HG02571 (cell line): ENCODE results near the gene CALHM2.
"Not testable (repeated sequence)": the region's sequence is repeated elsewhere in the genome, so short reads cannot be mapped to it uniquely, and the experiment has no call there.

Experiments
- ATAC-seq: cut with Tn5 transposase; IDR thresholded peaks from one replicate; pipeline ENCODE4 v1.9.1; 2021; ENCODE audit warnings: mild to moderate bottlenecking, moderate library complexity; ENCODE audit not compliant: unreplicated experiment

CALHM2 gene

DNA sequence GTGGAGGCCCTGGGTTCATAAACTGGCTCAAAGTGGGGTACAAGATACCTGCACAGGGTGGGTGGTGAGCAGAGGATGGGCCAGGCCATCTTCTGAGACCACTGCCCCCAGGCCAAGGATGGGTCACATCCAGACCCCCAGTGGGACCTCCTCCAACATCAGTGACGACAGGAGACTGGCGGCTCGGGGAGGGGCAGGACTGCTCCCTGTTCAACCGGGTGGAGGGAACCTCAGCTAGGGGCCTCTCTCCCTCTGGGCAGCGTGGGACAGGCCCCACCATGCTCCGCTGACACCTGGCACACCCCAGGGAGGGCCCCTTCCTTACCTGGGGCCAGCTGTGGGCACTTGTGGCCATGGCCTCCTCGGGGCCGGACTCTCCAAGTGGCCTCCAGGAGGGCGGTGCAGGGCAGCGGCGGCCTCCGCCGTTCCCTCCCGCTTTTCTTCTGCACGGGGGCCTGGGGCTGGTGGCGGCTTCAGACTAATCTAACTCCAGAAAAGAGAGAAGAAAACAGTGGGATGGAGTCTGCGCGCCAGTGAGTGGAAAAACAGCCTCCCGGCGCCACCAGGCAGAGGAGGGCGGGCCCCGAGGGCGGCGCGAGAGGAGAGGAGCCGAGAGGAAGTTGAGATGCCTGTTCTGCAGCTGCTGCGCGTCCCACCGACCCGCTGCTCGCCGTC, at the start of gene CALHM2:
Gene CALHM2 (minus strand): TSS at position 540 of the 675 bp plus-strand sequence. CDS start 2,429 bp downstream, outside the sequence.
- peak; percentile 64 for ATAC-seq

DNA sequence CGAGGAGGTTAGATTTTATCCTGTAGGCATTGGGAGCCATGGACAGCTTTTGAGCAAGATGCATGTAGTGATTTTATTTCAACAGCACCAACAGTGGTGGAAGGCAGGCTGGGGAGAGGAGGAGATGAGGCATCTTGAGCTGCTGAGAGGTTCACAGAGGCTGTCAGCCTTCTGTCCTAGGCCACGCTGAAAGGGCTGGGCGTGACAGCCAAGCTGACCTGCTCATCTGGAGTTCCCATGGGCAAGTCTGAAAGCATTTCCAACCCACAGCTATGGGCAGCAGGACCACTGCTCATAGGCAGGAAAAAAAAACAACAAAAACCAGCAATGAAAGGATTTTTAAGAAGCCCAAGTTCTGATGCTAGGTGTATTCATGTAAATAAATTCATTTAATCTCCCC, 49.0 kb upstream of the CALHM2 start:
- ATAC-seq: no peak

DNA sequence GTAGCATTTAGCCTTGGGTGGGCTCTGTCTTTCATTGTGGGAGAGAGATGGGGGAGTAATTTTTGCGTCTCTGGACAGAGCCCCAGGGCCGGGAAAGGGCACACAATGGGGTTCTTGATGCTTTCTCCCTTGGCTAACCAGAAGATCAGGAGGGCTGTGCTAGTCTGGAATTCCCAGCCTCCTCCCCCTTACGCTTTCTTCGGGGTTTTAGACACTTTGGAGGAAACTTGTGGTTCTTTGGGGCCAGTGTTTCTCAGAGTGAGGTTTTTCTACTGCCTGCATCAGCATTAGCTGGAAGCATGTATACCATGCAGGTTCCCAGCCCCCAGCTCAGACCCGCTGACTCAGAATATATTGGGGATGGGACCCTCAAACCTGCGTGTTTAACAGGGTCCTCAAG, 48.3 kb upstream of the CALHM2 start:
- ATAC-seq: no peak

- ATAC-seq: no peak
These were observed 47.7 kb upstream of the CALHM2 start for GRCh38 chr10:103499881-103500280.

DNA sequence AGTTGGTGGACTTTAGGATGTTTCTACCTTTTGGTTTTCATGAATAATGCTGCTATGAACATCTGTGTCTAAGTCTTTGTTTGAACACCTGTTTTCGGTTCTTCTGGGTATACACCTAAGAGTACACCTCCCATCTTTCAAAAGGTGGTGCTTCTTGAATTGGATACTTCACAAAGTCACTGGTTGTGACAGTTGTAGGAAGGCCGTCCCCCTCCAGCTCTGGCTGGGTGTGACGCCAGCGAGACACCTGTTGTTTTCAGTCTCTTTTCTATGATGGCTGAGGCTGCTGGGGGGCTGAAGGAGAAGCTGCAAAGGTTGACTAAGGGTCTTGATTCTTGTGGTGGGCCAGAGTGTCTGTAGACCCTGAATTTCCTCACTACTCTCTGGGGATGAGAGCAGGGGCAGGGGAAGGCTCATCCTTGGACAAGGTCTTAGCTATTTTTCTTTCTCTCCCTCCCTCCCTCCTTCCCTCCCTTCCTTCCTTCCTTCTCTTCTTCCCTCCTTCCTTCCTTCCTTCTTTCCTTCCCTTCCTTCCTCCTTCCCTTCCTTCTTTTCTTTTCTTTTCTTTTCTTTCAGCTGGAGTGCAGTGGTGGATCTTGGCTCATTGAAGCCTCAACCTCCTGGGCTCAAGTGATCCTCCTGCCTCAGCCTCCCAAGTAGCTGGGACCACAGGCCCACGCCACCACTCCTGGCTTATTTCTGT, 46.9 kb upstream of the CALHM2 start:
- no peak for ATAC-seq

DNA sequence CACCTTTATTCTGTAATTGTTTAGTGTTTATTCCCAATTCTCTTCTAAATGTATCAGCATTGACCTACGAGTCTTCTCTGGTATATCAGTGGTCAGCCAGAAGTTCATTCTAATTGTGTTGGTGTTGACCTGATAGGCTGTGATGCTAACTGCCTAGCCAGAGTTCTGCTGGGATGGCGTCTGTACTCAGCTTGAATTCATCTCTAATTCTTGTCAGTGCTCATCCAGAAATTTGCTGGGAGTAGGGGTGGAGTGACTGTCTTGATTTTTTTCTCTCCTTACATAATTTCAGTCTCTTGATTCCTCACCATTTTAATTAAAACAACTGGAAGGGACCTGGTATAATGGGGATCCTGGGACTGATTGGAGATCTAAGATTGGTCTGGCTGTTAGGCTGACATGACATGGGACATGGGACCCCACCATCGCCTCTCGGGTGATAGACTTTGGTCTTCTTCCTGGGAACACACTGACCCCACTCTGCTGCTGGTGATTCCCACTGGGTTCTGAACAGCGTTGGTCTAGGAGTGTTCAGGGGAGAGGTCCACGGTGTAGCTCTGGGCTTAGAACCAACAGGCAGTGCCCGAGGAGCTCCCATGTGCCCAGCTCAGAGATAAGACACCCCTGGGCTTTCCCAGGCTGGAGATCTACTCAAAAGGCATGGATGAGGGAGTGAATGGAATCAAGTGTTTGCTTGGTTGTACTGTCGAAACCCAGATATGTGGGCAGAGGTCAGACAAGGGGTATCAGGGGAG, 45.2 kb upstream of the CALHM2 start:
- ATAC-seq: no peak

DNA sequence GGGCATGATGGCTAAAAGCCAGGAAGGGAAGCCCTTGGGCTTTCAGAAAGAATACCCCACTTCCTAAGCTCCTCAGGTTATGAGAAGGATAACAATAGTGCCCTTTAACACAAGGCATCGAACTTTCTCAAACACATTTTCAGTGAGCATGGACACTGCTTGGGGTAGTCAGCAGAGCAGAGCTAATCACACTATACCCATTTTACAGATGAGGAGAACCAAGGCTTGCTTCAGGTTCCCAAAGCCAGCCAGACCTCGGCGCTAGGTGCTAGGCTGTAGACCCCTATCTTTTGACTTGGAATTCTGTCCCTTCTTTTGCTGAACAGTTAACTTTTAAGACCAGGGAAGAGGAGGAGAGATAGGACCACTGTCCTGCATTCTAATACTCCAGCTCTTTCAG, 43.2 kb upstream of the CALHM2 start:
- ATAC-seq: no peak

DNA sequence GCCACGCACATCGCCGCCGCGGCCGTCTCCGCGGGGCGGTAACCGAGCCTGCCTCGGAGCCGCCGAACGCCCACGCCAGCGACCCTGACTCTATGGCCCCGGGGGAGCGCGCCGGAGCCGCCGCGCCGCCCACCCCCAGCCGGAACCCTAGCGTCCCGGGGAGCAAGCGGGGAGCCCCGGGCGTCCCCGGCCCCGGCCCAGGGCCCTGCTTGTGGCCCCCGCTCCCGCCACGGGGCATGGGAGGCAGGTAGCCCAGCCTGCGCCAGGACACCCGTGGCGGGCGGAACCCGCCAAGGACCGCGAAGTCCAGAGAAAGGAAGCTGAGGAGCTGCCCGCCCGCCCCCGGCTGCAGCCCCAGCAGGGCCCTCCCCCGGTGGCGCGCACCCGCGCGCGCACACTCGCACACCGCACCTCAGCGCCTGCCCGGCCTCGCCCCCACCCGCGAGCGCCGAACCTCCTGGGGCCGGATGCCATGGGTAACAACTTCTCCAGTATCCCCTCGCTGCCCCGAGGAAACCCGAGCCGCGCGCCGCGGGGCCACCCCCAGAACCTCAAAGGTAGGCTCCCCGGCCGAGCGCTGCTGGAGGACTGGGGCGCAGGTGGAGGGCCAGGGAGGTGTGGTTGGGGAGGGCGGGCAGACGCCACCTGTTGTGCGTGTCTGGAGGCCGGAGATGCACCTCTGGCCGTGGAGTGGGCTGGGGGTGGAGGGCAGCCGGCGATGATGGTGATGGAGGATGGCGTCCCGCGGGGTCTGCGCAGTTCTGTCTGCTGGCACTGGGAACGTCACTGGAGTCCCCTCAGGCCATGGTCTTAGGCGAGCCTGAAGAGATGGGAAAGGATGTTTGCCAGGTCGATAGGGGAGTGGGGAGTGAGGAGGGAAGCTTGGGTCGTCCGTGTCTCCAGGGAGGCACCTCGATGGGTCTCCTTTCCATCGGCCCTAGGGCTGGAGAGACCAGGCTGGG, 42.0 kb upstream of the CALHM2 start:
- ATAC-seq: no peak

GRCh38 chr10:103493362-103493915, 41.3 kb upstream of the CALHM2 start, which contains the start of gene NEURL1:
TSS of gene NEURL1 (plus strand) at chr10:103493705. CDS start at chr10:103494388, 683 bp downstream.
- ATAC-seq: no peak

DNA sequence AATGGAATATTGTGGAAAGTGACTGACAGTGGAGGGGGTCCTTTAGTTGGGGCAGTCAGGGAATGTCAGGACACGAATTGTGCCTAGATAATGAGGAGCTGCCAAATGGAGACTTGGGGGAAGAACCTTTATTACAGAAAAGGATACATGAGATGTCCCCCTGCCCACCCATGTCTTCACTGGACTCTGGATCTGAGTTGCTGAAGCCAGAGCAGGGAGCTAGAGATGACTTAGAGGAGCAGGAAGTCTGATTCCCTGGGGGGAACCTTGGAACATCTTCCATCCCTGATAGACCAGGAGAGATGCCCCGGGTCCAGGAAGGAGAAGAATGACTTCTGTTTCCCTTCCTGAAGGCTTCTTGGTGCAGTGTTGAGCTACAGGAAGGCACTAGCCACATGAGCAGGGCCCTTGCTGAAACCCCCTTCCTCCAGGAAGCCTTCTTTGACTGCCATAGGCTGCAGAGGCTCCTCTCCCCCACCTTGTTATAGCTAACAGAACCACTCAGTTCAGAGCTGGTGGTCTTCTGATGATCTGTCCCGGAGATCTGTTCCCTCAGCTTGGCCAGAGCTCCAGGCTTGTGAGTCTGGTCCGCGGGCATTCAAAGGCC, 40.6 kb upstream of the CALHM2 start:
- no peak for ATAC-seq

- no peak for ATAC-seq
These were observed 39.7 kb upstream of the CALHM2 start for GRCh38 chr10:103491729-103492364.

- ATAC-seq: no peak
These were observed 38.8 kb upstream of the CALHM2 start for GRCh38 chr10:103490986-103491314.

- ATAC-seq: no peak
These were observed 35.2 kb upstream of the CALHM2 start for GRCh38 chr10:103487410-103487708.

DNA sequence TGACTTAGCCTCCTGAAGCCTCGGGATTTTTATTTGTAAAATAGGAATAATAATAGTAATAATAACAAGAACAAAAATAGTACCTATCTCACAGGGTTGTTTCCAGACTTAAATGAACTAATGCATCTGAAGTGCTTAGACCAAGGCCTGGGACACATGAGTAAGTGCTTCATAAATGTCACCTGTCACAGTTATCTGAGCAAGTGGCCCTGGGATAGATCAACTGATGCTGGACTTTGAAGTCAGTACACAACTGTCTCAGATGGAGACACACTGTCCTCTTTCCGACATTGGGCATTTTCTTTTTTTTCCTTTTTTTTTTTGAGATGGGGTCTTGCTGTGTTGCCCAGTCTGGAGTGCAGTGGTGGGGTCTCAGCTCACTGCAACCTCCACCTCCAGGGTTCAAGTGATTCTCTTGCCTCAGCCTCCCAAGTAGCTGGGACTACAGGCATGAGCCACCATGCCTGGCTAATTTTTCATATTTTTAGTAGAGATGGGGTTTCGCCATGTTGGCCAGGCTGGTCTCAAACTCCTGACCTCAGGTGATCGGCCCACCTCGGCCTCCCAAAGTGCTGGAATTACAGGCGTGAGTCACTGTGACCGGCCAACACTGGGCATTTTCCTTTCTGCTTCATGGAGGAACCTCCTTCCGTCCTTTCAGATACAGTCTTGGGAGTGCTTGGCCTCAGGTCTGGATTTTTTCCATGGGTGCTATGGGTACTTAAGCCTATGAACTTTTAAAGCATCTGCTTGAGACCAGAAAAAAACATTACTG, 34.7 kb upstream of the CALHM2 start:
- ATAC-seq: not testable (repeated sequence)

DNA sequence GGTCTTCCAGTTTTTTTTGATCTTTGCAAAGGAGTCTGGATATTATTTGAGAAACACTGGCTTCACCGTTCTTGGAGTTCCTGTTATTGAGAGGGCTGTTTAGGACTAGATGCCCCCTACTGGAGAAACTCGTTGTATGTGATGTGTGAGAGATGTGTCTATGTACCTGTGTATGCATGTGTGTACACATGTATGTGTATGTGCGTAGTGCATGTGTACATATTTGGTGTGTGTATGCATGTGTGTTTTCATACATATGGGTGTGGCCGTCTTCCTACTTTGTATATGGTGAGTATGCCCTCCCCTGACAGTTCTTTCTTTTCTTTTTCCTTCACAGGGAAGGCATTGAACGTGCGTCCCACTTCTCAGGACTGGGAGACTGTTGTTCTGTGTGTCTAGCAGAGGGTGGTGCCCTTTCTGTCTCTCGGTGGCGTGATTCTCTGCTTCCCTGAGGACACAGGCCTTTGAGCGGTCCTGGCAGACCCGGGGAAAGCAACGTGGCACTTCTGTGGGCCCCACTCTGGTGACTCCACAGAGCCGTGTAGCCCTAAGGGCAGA, 29.9 kb upstream of the CALHM2 start:
- ATAC-seq: no peak

DNA sequence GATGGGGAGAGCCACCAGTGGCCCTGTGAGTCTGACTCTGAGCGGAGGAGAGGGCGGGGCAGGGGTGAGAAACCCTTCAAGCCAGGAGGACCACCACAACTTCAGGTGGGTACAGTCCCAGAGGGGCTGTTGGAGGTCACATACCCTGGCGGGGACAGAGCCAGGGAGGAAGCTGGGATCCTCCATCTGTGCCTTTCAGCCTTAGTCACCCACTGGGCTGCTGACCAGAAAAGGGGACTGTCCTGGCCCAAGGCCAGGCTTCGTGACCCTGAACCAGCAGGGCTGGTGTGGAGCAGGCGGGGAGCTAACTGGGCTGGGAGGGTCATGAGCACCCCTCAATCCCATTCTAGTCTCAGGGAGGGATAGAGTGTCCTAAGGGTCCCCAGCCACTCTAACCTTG, 28.4 kb upstream of the CALHM2 start:
- no peak for ATAC-seq

DNA sequence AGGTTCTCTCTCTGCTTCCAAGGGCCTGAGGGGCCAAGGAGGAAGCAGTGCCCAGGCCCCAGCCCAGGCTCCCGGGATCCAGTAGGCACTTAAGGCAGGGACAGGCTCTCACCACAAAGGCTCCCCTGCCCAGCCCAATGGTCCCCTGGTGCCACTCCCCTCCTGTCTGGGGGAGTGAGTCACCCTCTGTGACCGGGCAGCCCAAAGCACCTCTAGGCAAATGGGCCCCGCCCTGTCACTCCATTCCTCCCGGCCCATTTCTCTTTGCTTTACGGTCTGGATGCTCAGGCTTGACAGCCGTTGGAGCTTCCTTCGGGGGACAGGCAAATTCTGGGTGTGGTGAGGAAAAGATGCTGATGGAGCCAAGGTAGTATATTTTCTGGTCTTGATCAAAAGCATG, 27.0 kb upstream of the CALHM2 start, which contains the start of gene CALHM3:
Gene CALHM3 (minus strand): TSS at position 106 of the 400 bp plus-strand sequence. CDS start 208 bp downstream, outside the sequence.
- no peak for ATAC-seq

GRCh38 chr10:103478671-103479070, 26.5 kb upstream of the CALHM2 start:
- ATAC-seq: no peak
